GM12875 (cell line): ENCODE measurements around the gene HOXB2.

Experiments used
- H3K4me3 ChIP-seq: one replicate; pipeline ENCODE4 v1.5.1; 2011; ENCODE audit warnings: low read depth, low read length, control low read depth
- TF ChIP-seq, protein P1 (sequence below): IDR thresholded peaks from 2 replicates; pipeline ENCODE4 v1.5.1; 2011; ENCODE audit warnings: low read depth, mild to moderate bottlenecking, control low read depth, inconsistent platforms, low read length, moderate library complexity, borderline replicate concordance; ENCODE audit not compliant: insufficient read depth

Gene HOXB2

DNA sequence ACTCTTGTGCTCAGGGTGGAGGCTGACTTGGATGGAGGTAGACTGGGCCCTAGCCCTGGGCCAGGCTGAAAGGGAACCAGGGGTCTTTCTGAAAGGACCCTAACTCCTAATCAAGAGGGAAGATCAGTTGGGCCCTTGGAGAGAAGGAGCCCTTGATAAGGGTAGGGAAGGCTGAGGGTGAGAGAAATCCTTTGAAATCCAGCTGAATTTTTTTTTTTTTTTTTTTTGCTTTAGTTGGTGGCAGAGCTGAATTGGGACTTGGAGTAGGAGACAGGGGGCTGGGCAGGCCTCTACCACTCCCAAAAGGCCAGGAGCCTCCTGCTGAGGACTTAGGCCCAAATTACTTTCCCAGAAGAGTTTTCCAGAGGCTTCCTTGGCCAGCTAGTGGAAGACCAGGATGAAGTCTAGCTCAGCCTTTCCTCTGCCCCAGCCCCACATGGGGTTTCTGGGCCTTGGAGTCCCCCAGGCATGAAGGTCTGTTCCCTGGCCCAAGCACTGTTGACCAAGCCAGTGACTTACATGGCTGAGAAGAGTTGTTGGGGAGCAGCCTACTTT, 45.8 kb upstream of the HOXB2 start:
- H3K4me3 ChIP-seq: no peak overlapping the region

DNA sequence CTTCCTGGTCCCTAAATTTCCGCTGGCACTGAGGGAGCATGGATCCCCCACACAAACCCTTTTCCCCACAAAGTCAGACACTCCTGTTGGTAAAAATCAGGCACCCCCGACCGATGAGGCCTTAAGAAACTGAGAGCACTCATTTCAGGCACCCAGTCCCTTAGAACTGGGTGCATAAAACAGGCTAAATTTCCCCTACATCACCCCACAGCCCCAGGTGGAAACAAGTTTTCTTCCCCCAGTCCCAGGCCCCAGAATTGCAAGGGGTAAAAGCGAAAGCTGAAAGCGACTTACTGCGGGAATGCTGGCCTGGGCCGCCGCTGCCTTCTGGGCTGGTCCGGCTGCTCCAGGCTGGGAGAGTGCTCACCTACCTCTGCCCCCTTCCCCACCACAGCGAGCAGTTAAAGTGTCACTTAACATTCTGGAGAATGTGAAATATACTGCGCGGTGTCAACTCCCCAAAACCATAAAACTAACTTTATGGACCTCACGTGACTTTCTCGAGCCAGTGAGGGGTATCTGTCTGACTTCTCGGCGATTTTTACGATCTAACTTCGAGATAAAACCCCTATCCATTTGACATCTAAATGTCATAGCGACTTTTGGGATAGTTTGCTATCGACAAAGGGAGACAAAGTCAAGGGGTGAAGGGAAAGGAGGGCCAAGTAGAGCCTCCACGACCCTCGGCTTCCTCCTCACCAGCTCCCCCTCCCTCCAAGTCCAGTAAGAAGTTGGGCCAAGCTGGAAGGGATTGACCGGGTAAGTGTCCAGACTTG, 45.1 kb upstream of the HOXB2 start, which contains the start of gene HOXB3:
Gene HOXB3, minus strand, starts transcription at position 411 of the 776 bp plus-strand sequence. CDS start 37,767 bp downstream, outside the sequence.
- H3K4me3 ChIP-seq: no peak within 1 kb of the TSS
- TF ChIP-seq, protein P1, sequence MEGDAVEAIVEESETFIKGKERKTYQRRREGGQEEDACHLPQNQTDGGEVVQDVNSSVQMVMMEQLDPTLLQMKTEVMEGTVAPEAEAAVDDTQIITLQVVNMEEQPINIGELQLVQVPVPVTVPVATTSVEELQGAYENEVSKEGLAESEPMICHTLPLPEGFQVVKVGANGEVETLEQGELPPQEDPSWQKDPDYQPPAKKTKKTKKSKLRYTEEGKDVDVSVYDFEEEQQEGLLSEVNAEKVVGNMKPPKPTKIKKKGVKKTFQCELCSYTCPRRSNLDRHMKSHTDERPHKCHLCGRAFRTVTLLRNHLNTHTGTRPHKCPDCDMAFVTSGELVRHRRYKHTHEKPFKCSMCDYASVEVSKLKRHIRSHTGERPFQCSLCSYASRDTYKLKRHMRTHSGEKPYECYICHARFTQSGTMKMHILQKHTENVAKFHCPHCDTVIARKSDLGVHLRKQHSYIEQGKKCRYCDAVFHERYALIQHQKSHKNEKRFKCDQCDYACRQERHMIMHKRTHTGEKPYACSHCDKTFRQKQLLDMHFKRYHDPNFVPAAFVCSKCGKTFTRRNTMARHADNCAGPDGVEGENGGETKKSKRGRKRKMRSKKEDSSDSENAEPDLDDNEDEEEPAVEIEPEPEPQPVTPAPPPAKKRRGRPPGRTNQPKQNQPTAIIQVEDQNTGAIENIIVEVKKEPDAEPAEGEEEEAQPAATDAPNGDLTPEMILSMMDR: no peak

More for the DNA sequence above, 45.8 kb upstream of the HOXB2 start:
- TF ChIP-seq, protein P1: no peak

DNA sequence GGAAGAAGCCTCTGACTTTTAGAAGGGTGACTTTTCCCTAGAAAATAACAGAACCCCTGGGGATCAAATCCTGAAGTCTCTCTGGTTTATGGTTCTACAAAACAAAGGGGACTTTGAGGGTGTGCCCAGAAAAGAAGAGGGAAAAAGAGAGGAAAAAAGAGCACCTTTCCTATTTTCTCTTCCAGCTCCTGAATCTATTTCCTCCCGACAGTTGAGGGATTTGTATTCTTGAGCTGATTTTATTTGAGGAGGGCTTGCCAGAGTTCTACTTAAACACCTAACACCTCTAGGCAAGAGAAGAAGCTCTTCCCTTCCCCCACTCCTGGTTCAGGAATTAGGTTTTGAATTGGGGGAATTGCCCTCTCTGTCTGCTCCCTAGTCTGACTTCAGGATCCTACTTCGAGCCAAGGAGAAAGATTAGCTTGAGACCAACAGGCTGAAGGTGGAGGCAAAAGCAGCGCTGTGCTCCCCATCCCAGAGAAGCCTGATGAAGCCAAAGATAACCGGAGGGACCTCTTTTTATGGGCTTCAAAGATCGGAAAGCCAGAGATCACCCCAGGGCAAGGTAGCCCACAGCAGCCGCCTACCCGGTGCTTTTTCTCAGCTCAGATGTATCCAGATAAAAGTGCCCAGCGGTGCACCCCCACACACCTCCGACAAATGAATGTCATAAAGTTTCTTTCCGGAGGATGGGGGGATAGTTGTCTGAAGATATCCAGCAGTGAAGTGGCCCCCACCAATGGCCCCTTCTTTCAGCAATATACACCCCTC, 44.3 kb upstream of the HOXB2 start:
- TF ChIP-seq, protein P1: no peak
- no peak overlapping the region for H3K4me3 ChIP-seq

DNA sequence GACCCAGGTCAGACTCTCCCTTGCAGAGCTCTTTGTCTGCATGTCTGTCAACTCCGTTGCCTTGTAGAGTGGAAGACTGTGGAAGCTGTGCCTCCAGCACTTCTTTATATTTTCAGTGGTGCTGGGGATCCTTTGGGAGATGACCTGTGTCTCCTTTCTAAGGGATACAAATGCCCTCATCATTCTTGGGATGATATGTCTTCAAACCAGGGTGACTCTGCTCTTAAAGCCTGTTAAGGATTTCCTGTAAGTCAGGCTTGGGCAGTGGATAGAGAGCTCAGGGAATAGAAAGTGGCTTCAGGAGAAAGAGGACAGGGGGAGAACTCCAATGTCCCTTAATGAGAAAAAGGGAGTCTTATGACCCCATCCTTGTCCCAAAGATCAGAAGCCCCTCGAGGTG, 43.6 kb upstream of the HOXB2 start:
- TF ChIP-seq, protein P1: no peak
- no peak overlapping the region for H3K4me3 ChIP-seq

DNA sequence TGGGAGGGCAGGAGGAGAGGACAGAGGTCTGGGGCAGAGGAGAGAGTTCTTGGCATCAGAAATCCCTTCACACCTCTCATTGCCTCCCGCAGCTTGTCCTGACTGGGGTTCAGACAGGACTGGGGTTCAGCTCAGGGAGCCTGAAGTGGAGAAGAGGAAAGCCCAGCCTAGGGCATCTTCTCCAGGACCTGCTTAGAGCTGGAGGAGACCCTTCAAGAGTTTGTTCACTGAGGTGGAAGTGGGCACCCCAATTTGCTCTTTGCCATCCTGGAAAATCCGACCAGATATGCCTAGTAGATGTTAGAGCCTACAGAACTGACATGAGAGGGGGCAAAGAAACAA, 43.1 kb upstream of the HOXB2 start:
- H3K4me3 ChIP-seq: no peak overlapping the region
- TF ChIP-seq, protein P1: no peak

DNA sequence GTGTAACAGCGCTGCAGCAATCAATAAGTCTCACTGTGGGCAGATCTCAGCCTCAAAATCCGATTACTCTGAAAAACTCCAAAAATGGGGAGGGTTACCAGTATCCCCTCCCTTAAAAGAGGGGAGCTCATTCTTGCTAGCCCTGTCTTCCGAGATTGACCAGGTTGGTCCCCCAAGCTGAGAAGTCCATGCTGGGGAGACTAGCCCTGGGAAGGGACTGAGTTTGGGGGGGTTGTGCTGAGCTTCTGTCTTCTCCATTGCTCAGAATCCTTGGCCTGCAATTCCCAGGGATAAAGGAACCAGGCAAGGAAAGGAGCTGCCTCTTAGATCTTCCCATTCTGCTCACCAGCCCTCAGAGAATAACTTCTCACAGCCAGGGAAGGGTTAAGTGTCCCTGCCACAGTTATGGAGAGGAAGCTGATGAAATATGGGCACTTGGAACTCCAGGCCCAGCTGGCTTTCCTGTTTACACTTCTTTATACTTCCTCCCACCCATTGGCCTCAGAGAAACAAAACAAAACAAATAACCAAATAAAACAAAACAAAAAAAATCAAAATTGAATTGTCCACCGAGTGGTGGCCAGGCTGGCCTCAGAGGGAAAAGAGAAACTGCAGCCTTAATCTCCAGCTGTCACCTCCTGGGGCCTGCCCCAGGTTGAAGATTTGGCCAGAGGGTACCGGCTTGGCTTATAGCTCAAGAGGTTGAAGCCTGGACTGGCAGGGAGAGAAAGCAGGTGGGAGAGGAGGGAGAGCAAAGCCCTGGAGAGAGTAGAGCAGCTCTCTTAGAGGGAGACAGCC, 42.6 kb upstream of the HOXB2 start:
- no peak overlapping the region for H3K4me3 ChIP-seq

More for the DNA sequence above, 42.6 kb upstream of the HOXB2 start:
- TF ChIP-seq, protein P1: no peak
